ENCODE results near the gene OPALIN. TPM values are rescaled to one million over a fixed set of nuclear protein-coding genes. Genes with fewer than 3 reads are reported as not detected.

Gene OPALIN
- total RNA-seq, 4 donors from 2014 or later = not detected

GRCh38 chr10:96345222-96345621, 13.6 kb downstream of the OPALIN start:
- DNase-seq (ENCODE audit: extremely low spot score) = no peak
- no peaks in the 10 kb centered on the region for H3K4me1 ChIP-seq
- peaks cover 0 to 10% (median 8%) of the 10 kb centered on the region in 4 donors for H3K9me3 ChIP-seq
- WGBS = 25% methylated on average over 2 of the region's 2 CpGs
- H3K27ac ChIP-seq (replicated peaks in 1 of 4) = no peak overlapping the region
- peaks cover 0 to 7% (median 0%) of the 10 kb centered on the region in 4 donors for H3K27me3 ChIP-seq
- H3K36me3 ChIP-seq = no peaks in the 10 kb centered on the region
- intact Hi-C loops (cut with DNase I) = no loop called here
- no peak for TF ChIP-seq EP300 (IDR thresholded peaks at IDR 0.05)
- no peak for TF ChIP-seq POLR2AphosphoS5 (IDR thresholded peaks at IDR 0.05)
- TF ChIP-seq POLR2A (IDR thresholded peaks at IDR 0.05; ENCODE audit: low read depth) = no peak
- TF ChIP-seq CTCF (IDR thresholded peaks at IDR 0.05) = no peak
- no peak overlapping the region for H3K4me3 ChIP-seq

GRCh38 chr10:96344178-96344577, 14.6 kb downstream of the OPALIN start:
- no peak overlapping the region for H3K4me3 ChIP-seq
- H3K4me1 ChIP-seq = no peaks in the 10 kb centered on the region
- H3K27ac ChIP-seq (replicated peaks in 1 of 4) = no peak overlapping the region
- 97% methylated on average over 4 of the region's 4 CpGs for WGBS
- H3K27me3 ChIP-seq = peaks cover 0 to 7% (median 0%) of the 10 kb centered on the region in 4 donors
- H3K9me3 ChIP-seq = peaks cover 0 to 10% (median 8%) of the 10 kb centered on the region in 4 donors
- TF ChIP-seq POLR2AphosphoS5 (IDR thresholded peaks at IDR 0.05) = no peak
- no peak for TF ChIP-seq POLR2A (IDR thresholded peaks at IDR 0.05; ENCODE audit: low read depth)
- no peak for TF ChIP-seq EP300 (IDR thresholded peaks at IDR 0.05)
- TF ChIP-seq CTCF (IDR thresholded peaks at IDR 0.05) = no peak
- intact Hi-C loops (cut with DNase I) = no loop called here
- no peak for DNase-seq (ENCODE audit: extremely low spot score)
- H3K36me3 ChIP-seq = no peaks in the 10 kb centered on the region

- Histone ChIP-seq H3K4me1 (no peaks in the 10 kb centered on the region), H3K27me3 (peaks cover 0 to 7% (median 0%) of the 10 kb centered on the region in 4 donors), H3K36me3 (no peaks in the 10 kb centered on the region), H3K27ac (replicated peaks in 1 of 4) (no peak overlapping the region), H3K9me3 (peaks cover 0 to 10% (median 8%) of the 10 kb centered on the region in 4 donors), H3K4me3 (no peak overlapping the region)
- TF ChIP-seq CTCF (IDR thresholded peaks at IDR 0.05) (no peak), POLR2AphosphoS5 (IDR thresholded peaks at IDR 0.05) (no peak)
- WGBS = 82% methylated on average over 4 of the region's 4 CpGs
- no peak for DNase-seq (ENCODE audit: extremely low spot score)
- intact Hi-C loops (cut with DNase I) = no loop called here
Observed at GRCh38 chr10:96342402-96342801, 16.4 kb downstream of the OPALIN start.

- Histone ChIP-seq H3K36me3 (no peaks in the 10 kb centered on the region), H3K4me3 (no peak overlapping the region), H3K4me1 (no peaks in the 10 kb centered on the region), H3K27ac (replicated peaks in 1 of 4) (no peak overlapping the region), H3K27me3 (peaks cover 0 to 8% (median 0%) of the 10 kb centered on the region in 4 donors), H3K9me3 (peaks cover 0 to 10% (median 8%) of the 10 kb centered on the region in 4 donors)
- no peak for DNase-seq (ENCODE audit: extremely low spot score)
- intact Hi-C loops (cut with DNase I) = no loop called here
- 75% methylated on average over 5 of the region's 5 CpGs for WGBS
- no peak for TF ChIP-seq POLR2A (IDR thresholded peaks at IDR 0.05; ENCODE audit: low read depth)
- TF ChIP-seq CTCF (IDR thresholded peaks at IDR 0.05) = no peak
- TF ChIP-seq EP300 (IDR thresholded peaks at IDR 0.05) = no peak
- TF ChIP-seq POLR2AphosphoS5 (IDR thresholded peaks at IDR 0.05) = no peak
Observed at GRCh38 chr10:96341219-96342182, 17.3 kb downstream of the OPALIN start.

Data from esophagus muscularis mucosa (tissue), 4 donors.